Progenitor cell of endocrine pancreas (in vitro differentiated cells): Measurements from ENCODE around the gene ABCC1. TPM values are rescaled to one million over a fixed set of nuclear protein-coding genes. Genes with fewer than 3 reads are reported as not detected.
"Not testable (repeated sequence)": the region's sequence is repeated elsewhere in the genome, so short reads cannot be mapped to it uniquely, and the experiment has no call there.

Experiments
- DNase-seq: peaks from one replicate; pipeline ENCODE4 v3.0.0; 2021; ENCODE audit warnings: low spot score; ENCODE audit not compliant: unreplicated experiment
- H3K27ac Mint-ChIP-seq: 2 replicates; pipeline ENCODE4 v1.8.0; 2021; ENCODE audit warnings: mild to moderate bottlenecking, moderate library complexity, mixed read lengths
- H3K27me3 Mint-ChIP-seq: 2 replicates; pipeline ENCODE4 v1.8.0; 2021; ENCODE audit warnings: mixed read lengths
- H3K36me3 Mint-ChIP-seq: 2 replicates; pipeline ENCODE4 v1.8.0; 2022; ENCODE audit warnings: mixed read lengths; ENCODE audit not compliant: insufficient read depth
- H3K4me1 Mint-ChIP-seq: 2 replicates; pipeline ENCODE4 v1.8.0; 2021; ENCODE audit warnings: low read depth, mixed read lengths
- H3K4me3 Mint-ChIP-seq: 2 replicates; pipeline ENCODE4 v1.8.0; 2021; ENCODE audit warnings: low read depth, mild to moderate bottlenecking, moderate library complexity, mixed read lengths
- H3K9me3 Mint-ChIP-seq: 2 replicates; pipeline ENCODE4 v1.8.0; 2021; ENCODE audit warnings: low read depth, mixed read lengths
- total RNA-seq: library from RNA; stranded (reverse); gene quantifications from 2 replicates; pipeline ENCODE4 v1.2.1, GENCODE V29; 2021
- TF ChIP-seq, protein P1 (sequence below): fragments of 200-600 bp; sonication (generic); IDR thresholded peaks from one replicate; pipeline ENCODE4 v1.5.0; 2021; ENCODE audit warnings: antibody characterized with exemption, mild to moderate bottlenecking; ENCODE audit not compliant: unreplicated experiment

ABCC1 gene
- total RNA-seq, 1 donor from 2014 or later: 47.2 TPM

DNA sequence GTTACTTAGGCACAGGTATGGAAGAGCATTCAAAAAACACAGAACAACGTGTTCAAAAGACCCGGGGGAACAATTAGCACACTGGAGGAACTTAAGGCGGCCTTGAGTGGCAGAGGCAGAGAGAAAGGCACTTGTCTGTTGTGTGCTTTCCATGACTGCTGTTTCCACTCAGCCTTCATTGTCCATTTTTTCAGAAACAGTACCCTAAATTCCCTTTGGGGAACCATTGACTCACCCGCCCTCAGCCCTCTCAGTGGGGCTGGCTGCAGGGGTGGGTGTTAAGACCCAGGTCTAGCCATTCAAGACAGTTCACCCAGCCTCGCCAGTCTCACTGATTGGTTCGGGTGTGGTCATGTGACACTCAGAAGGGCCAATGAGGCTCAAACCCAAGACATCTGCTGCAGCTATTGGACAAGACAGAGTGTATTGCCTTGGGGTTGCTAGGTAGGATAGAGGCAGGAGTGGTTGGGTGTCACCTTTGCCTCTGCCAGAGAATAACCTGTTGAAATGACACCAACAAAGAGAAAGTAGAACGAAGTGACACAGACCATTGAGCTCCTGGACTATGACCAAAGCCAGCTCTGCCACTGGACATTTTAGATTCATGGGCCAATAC lies 41.4 kb upstream of the ABCC1 start:
- Mint-ChIP-seq H3K27me3 (no peaks in the 10 kb centered on the region), H3K4me3 (no peak overlapping the region), H3K27ac (no peak overlapping the region), H3K4me1 (no peaks in the 10 kb centered on the region), H3K36me3 (no peaks in the 10 kb centered on the region), H3K9me3 (no peaks in the 10 kb centered on the region)
- TF ChIP-seq, protein P1, sequence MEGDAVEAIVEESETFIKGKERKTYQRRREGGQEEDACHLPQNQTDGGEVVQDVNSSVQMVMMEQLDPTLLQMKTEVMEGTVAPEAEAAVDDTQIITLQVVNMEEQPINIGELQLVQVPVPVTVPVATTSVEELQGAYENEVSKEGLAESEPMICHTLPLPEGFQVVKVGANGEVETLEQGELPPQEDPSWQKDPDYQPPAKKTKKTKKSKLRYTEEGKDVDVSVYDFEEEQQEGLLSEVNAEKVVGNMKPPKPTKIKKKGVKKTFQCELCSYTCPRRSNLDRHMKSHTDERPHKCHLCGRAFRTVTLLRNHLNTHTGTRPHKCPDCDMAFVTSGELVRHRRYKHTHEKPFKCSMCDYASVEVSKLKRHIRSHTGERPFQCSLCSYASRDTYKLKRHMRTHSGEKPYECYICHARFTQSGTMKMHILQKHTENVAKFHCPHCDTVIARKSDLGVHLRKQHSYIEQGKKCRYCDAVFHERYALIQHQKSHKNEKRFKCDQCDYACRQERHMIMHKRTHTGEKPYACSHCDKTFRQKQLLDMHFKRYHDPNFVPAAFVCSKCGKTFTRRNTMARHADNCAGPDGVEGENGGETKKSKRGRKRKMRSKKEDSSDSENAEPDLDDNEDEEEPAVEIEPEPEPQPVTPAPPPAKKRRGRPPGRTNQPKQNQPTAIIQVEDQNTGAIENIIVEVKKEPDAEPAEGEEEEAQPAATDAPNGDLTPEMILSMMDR: no peak
- DNase-seq: no peak

DNA sequence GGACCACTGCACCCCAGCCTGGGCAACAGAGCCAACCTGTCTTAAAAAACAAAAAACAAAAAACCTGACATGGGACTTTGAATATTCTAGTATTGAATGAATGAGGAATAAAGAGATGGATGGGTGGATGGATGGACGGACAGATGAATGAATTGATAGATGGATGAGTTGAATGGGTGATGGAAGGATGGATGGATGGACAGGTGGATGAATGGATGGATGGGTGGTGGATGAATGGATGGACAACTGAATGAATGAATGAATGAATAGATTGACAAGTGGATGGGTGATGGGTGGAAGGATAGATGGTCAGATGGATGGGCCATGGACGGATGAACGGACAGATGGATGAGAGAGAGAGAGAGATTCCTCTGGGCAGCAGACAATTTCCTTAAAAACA lies 38.2 kb upstream of the ABCC1 start:
- Mint-ChIP-seq H3K27ac (no peak overlapping the region), H3K9me3 (peaks cover 5% of the 10 kb centered on the region), H3K27me3 (no peaks in the 10 kb centered on the region), H3K4me1 (no peaks in the 10 kb centered on the region), H3K36me3 (no peaks in the 10 kb centered on the region), H3K4me3 (no peak overlapping the region)
- no peak for DNase-seq
- TF ChIP-seq, protein P1: no peak

DNA sequence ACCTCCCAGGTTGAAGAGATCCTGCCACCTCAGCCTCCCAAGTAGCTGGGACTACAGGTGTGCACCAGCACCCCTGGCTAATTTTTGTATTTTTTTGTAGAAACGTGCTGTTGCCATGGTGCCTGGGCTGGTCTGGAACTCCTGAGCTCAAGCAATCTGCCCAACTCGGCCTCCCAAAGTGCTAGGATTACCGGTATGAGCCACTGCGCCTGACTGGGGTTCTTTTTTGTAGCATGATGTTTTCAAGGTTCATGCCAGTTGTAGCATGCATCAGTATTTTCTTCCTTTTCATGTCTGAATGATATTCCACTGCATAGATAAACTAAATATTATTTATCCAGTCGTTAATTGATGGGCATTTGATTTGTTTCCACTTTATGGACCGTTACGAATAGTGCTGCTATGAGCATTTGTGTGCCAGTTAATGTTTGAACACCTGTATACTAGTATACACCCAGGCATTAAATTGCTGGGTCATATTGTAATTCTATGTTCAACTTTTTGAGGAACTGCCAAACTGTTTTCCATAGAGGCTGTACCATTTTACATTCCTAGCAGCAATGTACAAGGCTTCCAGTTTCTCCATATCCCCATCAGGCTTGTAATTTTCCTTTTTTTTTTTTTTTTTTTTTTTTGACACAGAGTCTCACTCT lies 36.2 kb upstream of the ABCC1 start:
- Mint-ChIP-seq H3K27ac (no peak overlapping the region), H3K4me1 (no peaks in the 10 kb centered on the region), H3K9me3 (peaks cover 5% of the 10 kb centered on the region), H3K36me3 (no peaks in the 10 kb centered on the region), H3K27me3 (no peaks in the 10 kb centered on the region), H3K4me3 (no peak overlapping the region)
- DNase-seq: no peak
- TF ChIP-seq, protein P1: no peak

DNA sequence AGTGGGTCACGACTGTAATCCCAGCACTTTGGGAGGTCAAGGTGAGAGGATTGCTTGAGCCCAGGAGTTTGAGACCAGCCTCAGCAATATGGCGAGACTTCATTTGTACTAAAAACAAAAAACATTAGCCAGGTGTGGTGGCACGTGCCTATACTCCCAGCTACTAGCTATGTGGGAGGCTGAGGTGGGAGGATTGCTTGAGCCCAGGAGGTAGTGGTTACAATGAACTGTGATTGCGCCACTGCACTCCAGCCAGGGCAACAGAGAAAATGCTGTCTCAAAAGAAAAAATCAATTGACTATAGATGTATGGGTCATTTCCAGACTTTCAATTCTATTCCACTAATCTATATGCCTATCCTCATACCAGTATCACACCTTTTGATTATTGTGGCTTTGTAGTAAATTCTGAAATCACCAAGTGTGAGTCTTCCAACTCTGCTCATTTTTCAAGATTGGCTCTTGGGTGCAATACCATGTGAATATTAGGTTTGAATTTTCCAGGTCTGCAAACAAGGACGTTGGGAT lies 33.8 kb upstream of the ABCC1 start:
- no peak for DNase-seq
- H3K27ac Mint-ChIP-seq: no peak overlapping the region
- peaks cover 5% of the 10 kb centered on the region for H3K27me3 Mint-ChIP-seq
- H3K4me3 Mint-ChIP-seq: no peak overlapping the region
- H3K9me3 Mint-ChIP-seq: peaks cover 5% of the 10 kb centered on the region
- TF ChIP-seq, protein P1: no peak
- no peaks in the 10 kb centered on the region for H3K4me1 Mint-ChIP-seq
- H3K36me3 Mint-ChIP-seq: no peaks in the 10 kb centered on the region

DNA sequence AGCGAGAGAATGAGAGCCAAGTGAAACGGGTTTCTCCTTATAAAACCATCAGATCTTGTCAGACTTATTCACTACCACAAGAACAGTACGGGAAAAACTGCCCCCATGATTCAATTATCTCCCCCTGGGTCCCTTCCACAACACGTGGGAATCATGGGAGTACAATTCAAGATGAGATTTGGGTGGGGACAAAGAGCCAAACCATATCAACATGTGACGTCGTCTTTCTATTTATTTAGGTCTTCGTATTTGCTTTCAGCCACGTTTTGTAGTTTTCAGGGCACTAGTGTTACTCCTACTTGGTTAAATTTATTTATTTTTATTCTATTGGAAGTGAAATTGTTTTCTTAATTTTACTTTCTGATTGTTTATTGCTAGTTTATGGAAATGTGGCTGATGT lies 33.1 kb upstream of the ABCC1 start:
- DNase-seq: no peak
- H3K9me3 Mint-ChIP-seq: peaks cover 5% of the 10 kb centered on the region
- H3K4me3 Mint-ChIP-seq: no peak overlapping the region
- no peaks in the 10 kb centered on the region for H3K36me3 Mint-ChIP-seq
- H3K4me1 Mint-ChIP-seq: no peaks in the 10 kb centered on the region
- H3K27ac Mint-ChIP-seq: no peak overlapping the region
- peaks cover 5% of the 10 kb centered on the region for H3K27me3 Mint-ChIP-seq
- TF ChIP-seq, protein P1: no peak

DNA sequence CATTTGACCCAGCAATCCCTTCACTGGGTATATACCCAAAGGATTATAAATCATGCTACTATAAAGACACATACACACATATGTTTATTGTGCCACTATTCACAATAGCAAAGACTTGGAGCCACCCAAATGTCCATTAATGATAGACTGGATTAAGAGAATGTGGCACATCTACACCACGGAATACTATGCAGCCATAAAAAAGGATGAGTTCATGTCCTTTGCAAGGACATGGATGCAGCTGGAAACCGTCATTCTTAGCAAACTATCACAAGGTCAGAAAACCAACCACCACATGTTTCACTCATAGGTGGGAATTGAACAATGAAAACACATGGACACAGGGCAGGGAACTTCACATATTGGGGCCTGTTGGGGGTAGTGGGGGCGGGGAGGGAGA lies 31.1 kb upstream of the ABCC1 start:
- DNase-seq, H3K4me3 Mint-ChIP-seq, H3K4me1 Mint-ChIP-seq, H3K36me3 Mint-ChIP-seq, H3K9me3 Mint-ChIP-seq, H3K27ac Mint-ChIP-seq, H3K27me3 Mint-ChIP-seq: not testable (repeated sequence)
